DND-41 (cell line): ENCODE measurements around the gene NCAPD3.

Source experiments
- EZH2 ChIP-seq: IDR thresholded peaks from 3 replicates; pipeline ENCODE4 v1.6.1; 2012; ENCODE audit warnings: borderline replicate concordance, low read depth, mild to moderate bottlenecking, moderate library complexity, low read length, inconsistent platforms; ENCODE audit not compliant: severe bottlenecking
- TF ChIP-seq, protein P1 (sequence below): IDR thresholded peaks from 2 replicates; pipeline ENCODE4 v1.5.1; 2012; ENCODE audit warnings: borderline replicate concordance, low read length, moderate library complexity, mild to moderate bottlenecking; ENCODE audit not compliant: poor library complexity, severe bottlenecking; ENCODE audit errors: extremely low read depth

DNA sequence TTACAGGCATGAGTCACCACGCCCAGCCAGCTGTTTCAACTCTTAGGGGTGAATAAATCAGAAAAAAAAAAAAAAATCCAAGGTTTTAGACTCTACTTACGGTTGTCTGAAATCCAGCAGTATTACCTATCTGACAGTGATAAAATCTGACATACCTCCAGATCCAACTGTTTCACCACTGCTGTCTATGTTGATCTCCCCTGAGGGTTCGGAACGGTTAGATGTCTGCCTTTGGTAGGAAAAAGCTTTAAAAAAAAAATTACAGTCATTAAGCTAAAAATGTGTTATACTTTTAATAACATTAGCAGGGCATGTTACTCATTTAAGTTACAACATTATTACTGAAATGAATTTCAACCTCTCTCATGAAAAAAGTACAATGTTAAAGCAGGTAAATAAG is 21.1 kb downstream of the NCAPD3 start:
- TF ChIP-seq, protein P1, sequence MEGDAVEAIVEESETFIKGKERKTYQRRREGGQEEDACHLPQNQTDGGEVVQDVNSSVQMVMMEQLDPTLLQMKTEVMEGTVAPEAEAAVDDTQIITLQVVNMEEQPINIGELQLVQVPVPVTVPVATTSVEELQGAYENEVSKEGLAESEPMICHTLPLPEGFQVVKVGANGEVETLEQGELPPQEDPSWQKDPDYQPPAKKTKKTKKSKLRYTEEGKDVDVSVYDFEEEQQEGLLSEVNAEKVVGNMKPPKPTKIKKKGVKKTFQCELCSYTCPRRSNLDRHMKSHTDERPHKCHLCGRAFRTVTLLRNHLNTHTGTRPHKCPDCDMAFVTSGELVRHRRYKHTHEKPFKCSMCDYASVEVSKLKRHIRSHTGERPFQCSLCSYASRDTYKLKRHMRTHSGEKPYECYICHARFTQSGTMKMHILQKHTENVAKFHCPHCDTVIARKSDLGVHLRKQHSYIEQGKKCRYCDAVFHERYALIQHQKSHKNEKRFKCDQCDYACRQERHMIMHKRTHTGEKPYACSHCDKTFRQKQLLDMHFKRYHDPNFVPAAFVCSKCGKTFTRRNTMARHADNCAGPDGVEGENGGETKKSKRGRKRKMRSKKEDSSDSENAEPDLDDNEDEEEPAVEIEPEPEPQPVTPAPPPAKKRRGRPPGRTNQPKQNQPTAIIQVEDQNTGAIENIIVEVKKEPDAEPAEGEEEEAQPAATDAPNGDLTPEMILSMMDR, result no peak
- no peak for TF ChIP-seq EZH2
